Islet of Langerhans (tissue), 1 donor: ENCODE results near the gene PRCD.
"Not testable (repeated sequence)": the region's sequence is repeated elsewhere in the genome, so short reads cannot be mapped to it uniquely, and the experiment has no call there.

Source experiments
- FAIRE-seq: peaks from one replicate; lab custom pipeline; 2011; peaks lifted over from hg19 to GRCh38; lab: Jason Lieb, UNC

Gene PRCD

GRCh38 chr17:76557368-76558197, 17.7 kb downstream of the PRCD start:
- no peak for FAIRE-seq

GRCh38 chr17:76558198-76559095, 18.6 kb downstream of the PRCD start:
- FAIRE-seq: no peak

GRCh38 chr17:76559460-76559859, 19.6 kb downstream of the PRCD start:
- not testable (repeated sequence) for FAIRE-seq

GRCh38 chr17:76560036-76560876, 20.4 kb downstream of the PRCD start:
- FAIRE-seq: no peak

- no peak for FAIRE-seq
These were observed 21.0 kb downstream of the PRCD start for GRCh38 chr17:76560877-76561221.

GRCh38 chr17:76561332-76561731, 21.5 kb downstream of the PRCD start:
- no peak for FAIRE-seq

- no peak for FAIRE-seq
These were observed 22.0 kb downstream of the PRCD start for GRCh38 chr17:76561799-76562268.

- FAIRE-seq: no peak
These were observed 22.9 kb downstream of the PRCD start for GRCh38 chr17:76562734-76563148.

GRCh38 chr17:76563359-76563758, 23.5 kb downstream of the PRCD start:
- FAIRE-seq: not testable (repeated sequence)

GRCh38 chr17:76564991-76565727, 25.3 kb downstream of the PRCD start:
- FAIRE-seq: not testable (repeated sequence)

- FAIRE-seq: no peak
These were observed 26.1 kb downstream of the PRCD start for GRCh38 chr17:76565728-76566612.

GRCh38 chr17:76566613-76566943, 26.7 kb downstream of the PRCD start:
- no peak for FAIRE-seq

- no peak for FAIRE-seq
These were observed 27.2 kb downstream of the PRCD start for GRCh38 chr17:76566988-76567431.

GRCh38 chr17:76567634-76568432, 28.0 kb downstream of the PRCD start:
- no peak for FAIRE-seq

- no peak for FAIRE-seq
These were observed 29.0 kb downstream of the PRCD start for GRCh38 chr17:76568811-76569221.

GRCh38 chr17:76569607-76570279, 29.9 kb downstream of the PRCD start:
- FAIRE-seq: no peak

GRCh38 chr17:76570457-76570856, 30.6 kb downstream of the PRCD start:
- no peak for FAIRE-seq

- no peak for FAIRE-seq
These were observed 31.1 kb downstream of the PRCD start for GRCh38 chr17:76570877-76571471.
